B cell (primary cell): ENCODE results near the gene BBOX1. TPM values are rescaled to one million over a fixed set of nuclear protein-coding genes. Genes with fewer than 3 reads are reported as not detected.

Experiments used
- ATAC-seq: fragments of 200-7000 bp; cut with Tn5 transposase; one replicate; pipeline ENCODE4 v1.10.0; 2021; ENCODE audit warnings: low read depth, mild to moderate bottlenecking, moderate number of reproducible peaks, moderate library complexity
- CTCF ChIA-PET: fragments of 350-600 bp; sonication (Branson Sonifier 250); formaldehyde crosslinking; loops from one replicate; lab custom pipeline; 2021; ENCODE audit warnings: antibody characterized with exemption, inconsistent platforms; lab: Charles Lee
- POLR2A ChIA-PET: fragments of 350-600 bp; sonication (Branson Sonifier 250); formaldehyde crosslinking; loops from one replicate; lab custom pipeline; 2021; ENCODE audit warnings: antibody characterized with exemption; lab: Charles Lee
- DNase-seq: peaks from one replicate; pipeline ENCODE4 v3.0.0; 2013
- H2AFZ ChIP-seq: 2 replicates; pipeline ENCODE4 v1.6.1; 2012; ENCODE audit warnings: mild to moderate bottlenecking, low read depth, low read length; ENCODE audit not compliant: insufficient read depth, poor library complexity, severe bottlenecking
- H3K27ac ChIP-seq, 2 donors: 1 replicate in 1 of 2; 2 replicates in 1 of 2; pipeline ENCODE4 v1.5.1; 2012 to 2013; ENCODE audit warnings: low read length in 2 of 2, mild to moderate bottlenecking in 2 of 2, moderate library complexity in 1 of 2
- H3K27me3 ChIP-seq, 4 experiments: fragments of 200-600 bp in 1 of 4; sonication (generic) in 1 of 4; replicated peaks in 1 of 4; 1 replicate in 2 of 4; 2 replicates in 2 of 4; pipeline versions ENCODE4 v1.6.1 to v1.7.0; 2013 to 2016; ENCODE audit warnings: low read length in 3 of 4, mild to moderate bottlenecking in 2 of 4, mixed read lengths in 1 of 4, moderate library complexity in 1 of 4; ENCODE audit not compliant: insufficient read depth in 4 of 4, control insufficient read depth in 3 of 4; ENCODE audit errors: control extremely low read depth in 1 of 4
- H3K36me3 ChIP-seq, 2 experiments: replicated peaks in 1 of 2; 1 replicate in 1 of 2; 2 replicates in 1 of 2; pipeline versions ENCODE4 v1.6.1 to v1.7.1; 2013; ENCODE audit warnings: low read length in 1 of 2; ENCODE audit not compliant: insufficient read depth in 2 of 2, control insufficient read depth in 1 of 2; ENCODE audit errors: control extremely low read depth in 1 of 2, extremely low read depth in 1 of 2
- H3K4me1 ChIP-seq, 2 donors: fragments of 200-600 bp in 1 of 2; sonication (generic) in 1 of 2; 1 replicate in 1 of 2; 2 replicates in 1 of 2; pipeline versions ENCODE4 v1.5.1 to v1.6.1; 2013 to 2017; ENCODE audit warnings: low read length in 2 of 2; ENCODE audit not compliant: control insufficient read depth in 2 of 2, insufficient read depth in 2 of 2
- H3K4me2 ChIP-seq: replicated peaks from 2 replicates; pipeline ENCODE3; 2012; ENCODE audit warnings: mild to moderate bottlenecking, low read depth, low read length; ENCODE audit not compliant: poor library complexity, severe bottlenecking
- H3K4me3 ChIP-seq, 5 experiments: fragments of 200-600 bp in 1 of 5; sonication (generic) in 1 of 5; 1 replicate in 3 of 5; 2 replicates in 2 of 5; pipeline versions ENCODE4 v1.5.1 to v1.7.0; 2011 to 2016; ENCODE audit warnings: low read length in 4 of 5, mild to moderate bottlenecking in 4 of 5, low read depth in 2 of 5, control low read depth in 1 of 5, moderate library complexity in 1 of 5; ENCODE audit not compliant: insufficient read depth in 1 of 5; ENCODE audit errors: control extremely low read depth in 1 of 5, extremely low read depth in 1 of 5
- H3K79me2 ChIP-seq: fragments of 200-600 bp; sonication (generic); one replicate; pipeline ENCODE4 v1.6.0; 2016; ENCODE audit warnings: low read length; ENCODE audit not compliant: control insufficient read depth, insufficient read depth
- H3K9ac ChIP-seq: fragments of 200-600 bp; sonication (generic); 2 replicates; pipeline ENCODE4 v1.6.1; 2017; ENCODE audit warnings: mild to moderate bottlenecking, low read length, moderate library complexity
- H3K9me3 ChIP-seq, 3 donors: one replicate each; pipeline versions ENCODE4 v1.6.1 to v1.7.1; 2013; ENCODE audit warnings: low read length in 2 of 3; ENCODE audit not compliant: control insufficient read depth in 2 of 3, insufficient read depth in 1 of 3; ENCODE audit errors: control extremely low read depth in 1 of 3
- H4K20me1 ChIP-seq: 2 replicates; pipeline ENCODE4 v1.6.0; 2012; ENCODE audit warnings: mild to moderate bottlenecking, low read length; ENCODE audit not compliant: insufficient read depth, control insufficient read depth, poor library complexity, severe bottlenecking
- H3K27ac Mint-ChIP-seq: one replicate; pipeline ENCODE4 v1.8.0; 2021; ENCODE audit warnings: mixed read lengths
- H3K27me3 Mint-ChIP-seq: one replicate; pipeline ENCODE4 v1.8.0; 2021; ENCODE audit warnings: mixed read lengths
- H3K4me1 Mint-ChIP-seq: one replicate; pipeline ENCODE4 v1.8.0; 2021; ENCODE audit warnings: mixed read lengths
- H3K4me3 Mint-ChIP-seq: one replicate; pipeline ENCODE4 v1.8.0; 2021; ENCODE audit warnings: mixed read lengths
- H3K9me3 Mint-ChIP-seq: one replicate; pipeline ENCODE4 v1.8.0; 2022; ENCODE audit warnings: mixed read lengths; ENCODE audit not compliant: insufficient read depth
- EZH2 ChIP-seq: IDR thresholded peaks from 2 replicates; pipeline ENCODE4 v1.6.1; 2012; ENCODE audit warnings: borderline replicate concordance, low read depth, mild to moderate bottlenecking, moderate library complexity, low read length; ENCODE audit not compliant: insufficient read depth, poor library complexity, severe bottlenecking
- WGBS: methylation state at CpG from one replicate; pipeline ENCODE4 v1.1.5; 2013; ENCODE audit warnings: missing lambda C conversion rate; ENCODE audit not compliant: insufficient coverage; 5-methylcytosine and 5-hydroxymethylcytosine counted together
- intact Hi-C: fragments of 100-400 bp; cut with micrococcal nuclease; formaldehyde crosslinking; loops from one replicate; pipeline ENCODE4 v1.10.0; 2022
- polyA plus RNA-seq: library from polyadenylated mRNA; depleted of rRNA; stranded (reverse); fragments of >200 nt; gene quantifications from 2 replicates; pipeline ENCODE4 v1.2.3, GENCODE V29; 2012
- total RNA-seq, 2 donors: library from RNA; stranded (reverse); fragments of 120-200 nt in 1 of 2; gene quantifications; 1 replicate in 1 of 2; 2 replicates in 1 of 2; pipeline versions ENCODE4 v1.2.3 to v1.2.4, GENCODE V29; 2013 to 2022
- TF ChIP-seq, protein P1 (sequence below): fragments of 200-600 bp; IDR thresholded peaks from one replicate; pipeline ENCODE4 v1.8.0; 2022; ENCODE audit warnings: antibody characterized with exemption, mild to moderate bottlenecking

The BBOX1 gene
- total and polyA plus RNA-seq, 2 donors (not counting 1 experiment from before 2014, with no cell fraction given) = not detected

DNA sequence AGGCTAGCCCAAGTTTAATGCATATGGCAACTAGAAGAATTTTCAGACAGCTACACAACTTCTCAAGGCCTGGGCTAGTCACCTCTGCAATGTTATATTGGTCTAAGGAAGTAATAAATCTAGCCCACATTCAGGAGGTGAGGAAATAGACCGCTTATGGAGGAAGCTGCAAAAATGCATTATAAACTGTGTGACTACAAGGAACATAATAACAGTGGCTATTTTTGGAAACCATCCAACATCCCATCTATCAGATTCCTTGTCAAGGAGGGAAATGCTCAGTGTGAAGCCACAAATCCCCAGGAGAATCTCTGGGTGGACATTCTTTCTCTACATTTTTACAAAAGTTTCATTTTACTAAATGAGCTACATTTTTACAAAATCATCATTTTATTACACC lies 76.1 kb downstream of the BBOX1 start:
- intact Hi-C loops = no loop called here
- Mint-ChIP-seq H3K9me3 (peaks cover 3% of the 10 kb centered on the region), H3K4me3 (no peak overlapping the region), H3K27me3 (no peaks in the 10 kb centered on the region), H3K4me1 (no peaks in the 10 kb centered on the region), H3K27ac (no peak overlapping the region)
- ChIA-PET CTCF (no interaction called here), POLR2A (no interaction called here)
- Histone ChIP-seq H4K20me1 (no peaks in the 10 kb centered on the region), H2AFZ (no peak overlapping the region), H3K4me3 (no peak overlapping the region), H3K4me1 (no peaks in the 10 kb centered on the region), H3K27me3 (no peaks in the 10 kb centered on the region), H3K9me3 (no peaks in the 10 kb centered on the region), H3K79me2 (no peaks in the 10 kb centered on the region), H3K4me2 (no peak overlapping the region), H3K9ac (no peak overlapping the region), H3K36me3 (no peaks in the 10 kb centered on the region), H3K27ac (no peak overlapping the region)
- DNase-seq (no peak), ATAC-seq (no peak)
- TF ChIP-seq EZH2 = no peak
- TF ChIP-seq, protein P1, sequence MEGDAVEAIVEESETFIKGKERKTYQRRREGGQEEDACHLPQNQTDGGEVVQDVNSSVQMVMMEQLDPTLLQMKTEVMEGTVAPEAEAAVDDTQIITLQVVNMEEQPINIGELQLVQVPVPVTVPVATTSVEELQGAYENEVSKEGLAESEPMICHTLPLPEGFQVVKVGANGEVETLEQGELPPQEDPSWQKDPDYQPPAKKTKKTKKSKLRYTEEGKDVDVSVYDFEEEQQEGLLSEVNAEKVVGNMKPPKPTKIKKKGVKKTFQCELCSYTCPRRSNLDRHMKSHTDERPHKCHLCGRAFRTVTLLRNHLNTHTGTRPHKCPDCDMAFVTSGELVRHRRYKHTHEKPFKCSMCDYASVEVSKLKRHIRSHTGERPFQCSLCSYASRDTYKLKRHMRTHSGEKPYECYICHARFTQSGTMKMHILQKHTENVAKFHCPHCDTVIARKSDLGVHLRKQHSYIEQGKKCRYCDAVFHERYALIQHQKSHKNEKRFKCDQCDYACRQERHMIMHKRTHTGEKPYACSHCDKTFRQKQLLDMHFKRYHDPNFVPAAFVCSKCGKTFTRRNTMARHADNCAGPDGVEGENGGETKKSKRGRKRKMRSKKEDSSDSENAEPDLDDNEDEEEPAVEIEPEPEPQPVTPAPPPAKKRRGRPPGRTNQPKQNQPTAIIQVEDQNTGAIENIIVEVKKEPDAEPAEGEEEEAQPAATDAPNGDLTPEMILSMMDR = no peak
- no CpG with 5 or more reads among the region's 1 CpG for WGBS

DNA sequence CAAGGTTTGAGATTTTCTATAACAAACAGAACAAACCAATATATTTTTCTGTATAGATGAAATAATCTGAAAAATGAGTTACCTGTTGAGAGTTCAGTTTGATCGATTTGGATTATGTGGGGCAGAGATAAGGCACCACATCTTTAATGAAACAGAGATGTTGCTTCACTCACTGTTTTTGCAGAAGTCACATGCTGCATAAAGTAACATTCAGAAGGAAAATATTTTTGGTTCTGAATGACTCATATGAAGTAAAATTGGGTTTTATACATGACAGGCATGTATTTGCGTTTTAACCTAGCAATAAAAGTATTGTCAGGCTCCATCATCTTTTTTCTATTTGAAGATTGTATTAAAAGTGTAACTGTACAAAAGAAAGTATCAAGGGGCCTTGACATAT lies 77.8 kb downstream of the BBOX1 start:
- H3K27me3 ChIP-seq = no peaks in the 10 kb centered on the region
- no peak overlapping the region for H3K4me3 ChIP-seq
- WGBS = 80% methylated on average over 1 of the region's 2 CpGs
- intact Hi-C loops = no loop called here
- Mint-ChIP-seq H3K4me1 (no peaks in the 10 kb centered on the region), H3K9me3 (peaks cover 3% of the 10 kb centered on the region), H3K27me3 (no peaks in the 10 kb centered on the region), H3K4me3 (no peak overlapping the region), H3K27ac (no peak overlapping the region)
- H4K20me1 ChIP-seq = no peaks in the 10 kb centered on the region
- H3K4me2 ChIP-seq = no peak overlapping the region
- TF ChIP-seq EZH2 = no peak
- TF ChIP-seq, protein P1 = no peak
- no peaks in the 10 kb centered on the region for H3K79me2 ChIP-seq
- H3K36me3 ChIP-seq = no peaks in the 10 kb centered on the region
- no peak overlapping the region for H2AFZ ChIP-seq
- no peak for DNase-seq
- ATAC-seq = no peak
- ChIA-PET POLR2A (no interaction called here), CTCF (no interaction called here)
- H3K4me1 ChIP-seq = no peaks in the 10 kb centered on the region
- no peak overlapping the region for H3K27ac ChIP-seq
- no peaks in the 10 kb centered on the region for H3K9me3 ChIP-seq
- no peak overlapping the region for H3K9ac ChIP-seq
